PC-3 (cell line): ENCODE measurements around the gene TNFSF11. TPM values are rescaled to one million over a fixed set of nuclear protein-coding genes. Genes with fewer than 3 reads are reported as not detected.

Experiments used
- ATAC-seq: fragments of 200-7000 bp; cut with Tn5 transposase; 2 replicates; pipeline ENCODE4 v1.9.1; 2020; ENCODE audit warnings: mild to moderate bottlenecking, moderate library complexity
- BruUV-seq: library from RNA; stranded (reverse); fragments of 400-500 nt; replicated peaks from 2 replicates; lab custom pipeline; 2021; lab: Mats Ljungman, UMichigan
- CTCF ChIA-PET: fragments of 300-600 bp; sonication (Branson Sonifier 250); formaldehyde crosslinking; loops from one replicate; lab custom pipeline; 2022; ENCODE audit warnings: antibody characterized with exemption; lab: Charles Lee
- POLR2A ChIA-PET: fragments of 300-600 bp; sonication (Branson Sonifier 250); formaldehyde crosslinking; loops from one replicate; lab custom pipeline; 2022; ENCODE audit warnings: antibody characterized with exemption; ENCODE audit not compliant: unreplicated experiment; lab: Charles Lee
- DNase-seq: peaks from one replicate; pipeline ENCODE4 v3.0.0-alpha.2; 2015
- H2AFZ ChIP-seq: fragments of 300-600 bp; sonication (generic); 2 replicates; pipeline ENCODE4 v1.6.0; 2016; ENCODE audit warnings: antibody characterized with exemption, low read length
- H3F3A ChIP-seq: fragments of 300-600 bp; sonication (generic); one replicate; pipeline ENCODE4 v1.6.0; 2017; ENCODE audit warnings: antibody characterized with exemption, low read length, control low read depth, mild to moderate bottlenecking; ENCODE audit not compliant: unreplicated experiment
- H3K27ac ChIP-seq: fragments of 300-600 bp; sonication (generic); 2 replicates; pipeline ENCODE4 v1.5.1; 2016; ENCODE audit warnings: mild to moderate bottlenecking, low read length
- H3K27me3 ChIP-seq: fragments of 300-600 bp; sonication (generic); 2 replicates; pipeline ENCODE4 v1.6.1; 2016; ENCODE audit warnings: low read length, mixed read lengths
- H3K36me3 ChIP-seq: fragments of 300-600 bp; sonication (generic); 2 replicates; pipeline ENCODE4 v1.6.1; 2016; ENCODE audit warnings: low read depth, mixed run types, low read length, mixed read lengths
- H3K4me1 ChIP-seq: fragments of 300-600 bp; sonication (generic); 2 replicates; pipeline ENCODE4 v1.5.1; 2016; ENCODE audit warnings: low read length; ENCODE audit not compliant: insufficient read depth
- H3K4me2 ChIP-seq: fragments of 300-600 bp; sonication (generic); 2 replicates; pipeline ENCODE4 v1.6.0; 2016; ENCODE audit warnings: low read length
- H3K4me3 ChIP-seq: fragments of 300-600 bp; sonication (generic); 2 replicates; pipeline ENCODE4 v1.5.1; 2016; ENCODE audit warnings: mild to moderate bottlenecking, low read length, mixed read lengths
- H3K79me2 ChIP-seq: fragments of 300-600 bp; sonication (generic); 2 replicates; pipeline ENCODE4 v1.6.1; 2017; ENCODE audit warnings: low read length, mixed read lengths
- H3K9ac ChIP-seq: fragments of 300-600 bp; sonication (generic); 2 replicates; pipeline ENCODE4 v1.6.0; 2016; ENCODE audit warnings: mild to moderate bottlenecking, low read length
- H3K9me2 ChIP-seq: fragments of 300-600 bp; sonication (generic); replicated peaks from 2 replicates; pipeline ENCODE4 v1.6.1; 2016; ENCODE audit warnings: mixed run types, low read length, mixed read lengths
- H3K9me3 ChIP-seq: fragments of 300-600 bp; sonication (generic); 2 replicates; pipeline ENCODE4 v1.6.1; 2016; ENCODE audit warnings: low read length, mixed read lengths
- H4K20me1 ChIP-seq: fragments of 300-600 bp; sonication (generic); 2 replicates; pipeline ENCODE4 v1.6.1; 2016; ENCODE audit warnings: low read length, mixed read lengths
- CTCF ChIP-seq: fragments of 300-600 bp; sonication (generic); conservative IDR thresholded peaks from 2 replicates; pipeline ENCODE4 v1.5.1; 2017; ENCODE audit warnings: antibody characterized with exemption, low read depth, mild to moderate bottlenecking, low read length
- EZH2 ChIP-seq: fragments of 300-600 bp; sonication (generic); IDR thresholded peaks from one replicate; pipeline ENCODE4 v1.6.1; 2017; ENCODE audit warnings: antibody characterized with exemption, mild to moderate bottlenecking, low read length; ENCODE audit not compliant: unreplicated experiment
- EZH2phosphoT487 ChIP-seq: fragments of 300-600 bp; sonication (generic); IDR thresholded peaks from 2 replicates; pipeline ENCODE4 v1.6.1; 2018; ENCODE audit warnings: mild to moderate bottlenecking, antibody characterized with exemption, low read length, borderline replicate concordance
- intact Hi-C: fragments of 100-400 bp; cut with micrococcal nuclease; formaldehyde crosslinking; loops from 2 replicates; pipeline ENCODE4 v1.9.0; 2023
- total RNA-seq: library from RNA; depleted of rRNA; stranded (reverse); fragments of >200 nt; gene quantifications from 2 replicates; pipeline ENCODE4 v1.2.3, GENCODE V29; 2014

Gene TNFSF11
- total RNA-seq, 1 experiment from 2014 or later: not detected

- no peak for DNase-seq
- CTCF ChIA-PET: no interaction called here
- no peak overlapping the region for H2AFZ ChIP-seq
Observed at GRCh38 chr13:42574435-42575311, 721 bp downstream of the TNFSF11 start.

GRCh38 chr13:42575938-42576337 lies 2.0 kb downstream of the TNFSF11 start:
- H2AFZ ChIP-seq: no peak overlapping the region
- no peak for TF ChIP-seq EZH2
- no peak for TF ChIP-seq EZH2phosphoT487
- no peak for TF ChIP-seq CTCF
- 0 out of 2 replicates have a peak, but pooled peaks cover 3% of the 10 kb centered on the region for H3K9me3 ChIP-seq
- no peak overlapping the region for H3K27ac ChIP-seq
- ATAC-seq: no peak
- intact Hi-C loops: no loop called here
- no peak overlapping the region for H3K9ac ChIP-seq
- ChIA-PET POLR2A (no interaction called here), CTCF (no interaction called here)
- H3K79me2 ChIP-seq: no peaks in the 10 kb centered on the region
- no peaks in the 10 kb centered on the region for H3K9me2 ChIP-seq
- DNase-seq: no peak
- BruUV-seq: no TSS peak
- H3K36me3 ChIP-seq: no peaks in the 10 kb centered on the region
- H3K27me3 ChIP-seq: no peaks in the 10 kb centered on the region
- H3K4me2 ChIP-seq: no peak overlapping the region
- no peak overlapping the region for H3K4me3 ChIP-seq
- H3F3A ChIP-seq: no peaks in the 10 kb centered on the region
- H3K4me1 ChIP-seq: no peaks in the 10 kb centered on the region
- H4K20me1 ChIP-seq: no peaks in the 10 kb centered on the region

More at GRCh38 chr13:42574435-42575311, 721 bp downstream of the TNFSF11 start:
- Histone ChIP-seq H3F3A (no peaks in the 10 kb centered on the region), H3K9me2 (no peaks in the 10 kb centered on the region), H3K4me2 (no peak overlapping the region), H3K79me2 (no peaks in the 10 kb centered on the region), H3K27me3 (no peaks in the 10 kb centered on the region), H3K27ac (no peak overlapping the region), H3K9me3 (0 out of 2 replicates have a peak, but pooled peaks cover 3% of the 10 kb centered on the region), H3K9ac (no peak overlapping the region), H3K36me3 (no peaks in the 10 kb centered on the region), H3K4me3 (no peak overlapping the region), H3K4me1 (no peaks in the 10 kb centered on the region), H4K20me1 (no peaks in the 10 kb centered on the region)
- POLR2A ChIA-PET: no interaction called here
- intact Hi-C loops: no loop called here
- ATAC-seq: no peak
- no peak for TF ChIP-seq CTCF
- no peak for TF ChIP-seq EZH2phosphoT487
- no peak for TF ChIP-seq EZH2
- no TSS peak for BruUV-seq

GRCh38 chr13:42577538-42577937 lies 3.6 kb downstream of the TNFSF11 start:
- Histone ChIP-seq H4K20me1 (no peaks in the 10 kb centered on the region), H3K4me1 (no peaks in the 10 kb centered on the region), H3K9me3 (no peaks in the 10 kb centered on the region), H3K4me2 (no peak overlapping the region), H3K27me3 (no peaks in the 10 kb centered on the region), H3K79me2 (no peaks in the 10 kb centered on the region), H3K9ac (no peak overlapping the region), H3F3A (no peaks in the 10 kb centered on the region), H3K27ac (no peak overlapping the region), H3K4me3 (no peak overlapping the region), H3K36me3 (no peaks in the 10 kb centered on the region), H3K9me2 (no peaks in the 10 kb centered on the region), H2AFZ (no peak overlapping the region)
- POLR2A ChIA-PET: no interaction called here
- no peak for DNase-seq
- BruUV-seq: no TSS peak
- no peak for ATAC-seq
- CTCF ChIA-PET: no interaction called here
- intact Hi-C loops: no loop called here
- TF ChIP-seq EZH2phosphoT487: no peak
- no peak for TF ChIP-seq EZH2
- no peak for TF ChIP-seq CTCF
